ENCODE measurements around the gene PPP1R1B. TPM values are rescaled to one million over a fixed set of nuclear protein-coding genes. Genes with fewer than 3 reads are reported as not detected.

Gene PPP1R1B
- total RNA-seq, 2 experiments from 2014 or later: not detected

DNA sequence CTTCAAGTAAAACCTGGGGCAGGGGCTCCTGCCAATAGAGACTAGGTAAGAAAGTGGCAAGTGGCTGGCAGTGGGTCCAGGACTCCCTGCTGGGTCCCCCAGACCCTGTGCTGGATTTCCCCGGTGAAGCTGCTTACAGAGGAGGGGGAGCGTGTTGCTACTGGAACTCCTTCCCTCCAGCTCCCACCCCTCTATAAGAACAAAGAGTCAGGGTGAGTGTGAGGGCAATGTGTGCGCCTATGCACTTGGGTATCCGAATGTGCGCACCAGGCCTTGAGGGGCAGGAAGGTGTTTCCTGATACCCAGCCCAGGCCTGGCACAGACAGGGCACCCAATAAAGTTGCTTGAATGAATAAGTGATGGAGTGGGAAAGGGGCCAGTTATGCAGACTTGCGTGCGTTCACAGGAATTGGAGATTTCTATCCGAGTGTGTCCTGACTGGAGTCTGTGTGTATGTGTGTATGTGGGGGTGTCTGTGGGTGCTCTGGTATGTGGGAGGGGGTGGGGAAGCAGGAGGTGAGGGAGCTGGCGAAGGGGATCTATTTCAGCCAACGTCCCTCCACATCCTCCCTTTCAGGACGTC, 30.7 kb upstream of the PPP1R1B start:
- Mint-ChIP-seq H3K36me3 (no peaks in the 10 kb centered on the region), H3K4me1 (ENCODE audit: low read depth) (peaks cover 27% of the 10 kb centered on the region)

DNA sequence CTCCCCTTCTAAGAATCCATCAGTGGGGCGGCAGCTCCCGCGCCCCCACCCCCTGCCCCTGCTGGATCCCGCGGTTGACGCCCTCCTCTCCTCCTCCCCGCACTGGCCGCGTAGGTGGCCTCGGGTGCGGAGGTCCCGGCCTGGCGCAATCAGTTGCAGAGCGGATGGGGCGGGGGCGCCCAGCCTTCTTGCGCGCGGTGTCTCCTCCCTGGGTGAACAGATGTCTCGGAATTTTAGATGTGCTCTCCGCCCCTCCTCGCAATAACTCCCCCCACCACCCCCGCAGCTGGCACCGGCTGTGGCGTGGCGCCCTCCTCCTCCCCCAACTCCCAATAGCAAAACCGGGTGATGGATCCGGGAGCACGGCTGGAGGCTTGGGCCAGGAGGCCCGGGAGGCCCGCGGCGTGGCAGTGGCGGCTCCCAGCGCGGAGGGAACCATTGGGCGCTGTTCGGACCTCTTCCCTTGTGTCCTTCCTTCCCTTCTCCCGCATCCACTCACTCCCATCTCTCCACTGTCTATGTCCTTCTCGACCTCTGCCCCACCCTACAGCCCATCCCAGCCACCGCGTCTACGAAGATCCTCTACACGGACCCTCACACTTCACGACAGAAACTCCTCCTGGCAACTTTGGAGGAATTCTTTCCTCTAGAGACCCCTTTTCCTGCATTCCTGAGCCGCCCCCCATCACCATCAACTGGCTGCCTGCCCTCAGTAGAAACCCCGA, 30.0 kb upstream of the PPP1R1B start:
- no peak overlapping the region for H3K27ac Mint-ChIP-seq
- H3K4me3 Mint-ChIP-seq: no peak overlapping the region
- intact Hi-C loops (cut with micrococcal nuclease): no loop called here
- CTCF ChIA-PET: interaction anchor here (1.0 to 2.1 kb wide), 2 partner anchors 22 to 24 kb away, joined by 3 to 16 read pairs; no protein-coding TSS in a partner anchor
- no peaks in the 10 kb centered on the region for H3K9me3 Mint-ChIP-seq
- H3K4me1 Mint-ChIP-seq (ENCODE audit: low read depth): peaks cover 27% of the 10 kb centered on the region
- POLR2A ChIA-PET: no interaction called here
- no peak for DNase-seq
- peaks cover 68% of the 10 kb centered on the region for H3K27me3 Mint-ChIP-seq
- H3K36me3 Mint-ChIP-seq: no peaks in the 10 kb centered on the region

More for the DNA sequence above, 30.7 kb upstream of the PPP1R1B start:
- peaks cover 61% of the 10 kb centered on the region for H3K27me3 Mint-ChIP-seq
- ChIA-PET CTCF (interaction anchor here (1.2 kb wide), 1 partner anchor 26 kb away, joined by 3 read pairs; no protein-coding TSS in a partner anchor), POLR2A (no interaction called here)
- H3K27ac Mint-ChIP-seq: no peak overlapping the region
- H3K4me3 Mint-ChIP-seq: no peak overlapping the region
- DNase-seq: no peak
- intact Hi-C loops (cut with micrococcal nuclease): no loop called here
- no peaks in the 10 kb centered on the region for H3K9me3 Mint-ChIP-seq

DNA sequence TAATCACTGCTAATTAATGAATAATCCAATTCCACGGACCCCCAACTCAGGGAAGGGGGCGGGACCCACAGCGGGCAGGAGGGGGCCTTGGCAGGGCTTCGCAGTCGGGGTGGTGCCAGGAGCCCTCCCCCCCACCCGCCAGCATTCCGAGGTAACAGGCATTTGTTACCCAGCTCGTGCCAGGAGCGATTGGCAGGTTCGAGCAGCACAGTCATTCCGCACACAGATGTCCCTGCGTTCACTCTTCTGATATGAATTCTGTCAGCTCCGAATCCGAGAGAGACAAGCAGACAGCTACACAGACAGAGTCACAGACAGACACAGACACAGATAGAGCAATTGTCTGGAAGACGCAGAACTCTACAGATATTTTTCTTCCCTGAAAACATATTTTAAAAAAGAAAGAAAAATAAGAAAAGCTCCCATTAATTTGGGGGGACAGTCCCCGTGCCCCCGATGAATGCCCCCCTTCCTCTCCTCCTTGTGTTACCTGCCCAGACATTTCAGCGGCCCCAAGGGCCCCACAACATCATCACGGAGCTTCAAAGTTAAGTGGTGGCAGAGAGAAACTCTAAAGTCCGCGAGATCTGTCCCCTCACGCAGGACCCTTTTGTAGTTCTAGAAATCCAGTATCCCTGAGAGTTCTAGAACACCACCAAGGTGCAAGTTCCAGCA, 29.2 kb upstream of the PPP1R1B start:
- peaks cover 27% of the 10 kb centered on the region for H3K4me1 Mint-ChIP-seq (ENCODE audit: low read depth)
- H3K27me3 Mint-ChIP-seq: peaks cover 72% of the 10 kb centered on the region
- ChIA-PET POLR2A (no interaction called here), CTCF (interaction anchor here (1.0 to 2.1 kb wide), 4 partner anchors 21 to 56 kb away, joined by 3 to 16 read pairs (median 3); no protein-coding TSS in a partner anchor)
- no peaks in the 10 kb centered on the region for H3K36me3 Mint-ChIP-seq
- DNase-seq: no peak
- no peak overlapping the region for H3K27ac Mint-ChIP-seq
- intact Hi-C loops (cut with micrococcal nuclease): no loop called here
- H3K9me3 Mint-ChIP-seq: no peaks in the 10 kb centered on the region
- H3K4me3 Mint-ChIP-seq: no peak overlapping the region

DNA sequence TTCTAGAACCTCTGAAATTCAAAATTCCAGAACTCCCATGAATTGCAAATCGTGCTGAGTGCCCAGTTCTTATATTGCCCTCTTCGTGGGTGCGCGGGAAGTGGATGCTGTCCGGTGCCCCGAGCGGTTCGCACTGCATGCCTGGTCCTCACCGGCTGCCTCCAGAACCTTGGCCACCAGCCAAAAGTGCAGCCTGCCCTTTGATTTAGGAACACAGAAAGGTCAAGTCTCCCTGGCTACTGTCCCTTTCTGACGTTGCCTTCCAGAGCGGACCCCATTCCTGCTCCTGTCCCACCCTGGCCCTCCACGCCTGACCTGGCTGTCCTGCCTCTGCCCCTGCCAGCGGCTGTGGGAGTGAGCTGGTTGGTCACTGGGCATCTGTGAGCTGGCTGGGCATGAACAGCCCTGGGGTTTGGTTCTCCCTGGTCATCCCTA, 28.7 kb upstream of the PPP1R1B start:
- H3K4me3 Mint-ChIP-seq: no peak overlapping the region
- peaks cover 27% of the 10 kb centered on the region for H3K4me1 Mint-ChIP-seq (ENCODE audit: low read depth)
- CTCF ChIA-PET: interaction anchor here (1.0 to 2.1 kb wide), 4 partner anchors 21 to 56 kb away, joined by 3 to 16 read pairs (median 3); no protein-coding TSS in a partner anchor
- intact Hi-C loops (cut with micrococcal nuclease): no loop called here
- DNase-seq: no peak
- POLR2A ChIA-PET: no interaction called here
- H3K36me3 Mint-ChIP-seq: no peaks in the 10 kb centered on the region
- peaks cover 77% of the 10 kb centered on the region for H3K27me3 Mint-ChIP-seq
- no peaks in the 10 kb centered on the region for H3K9me3 Mint-ChIP-seq
- no peak overlapping the region for H3K27ac Mint-ChIP-seq

DNA sequence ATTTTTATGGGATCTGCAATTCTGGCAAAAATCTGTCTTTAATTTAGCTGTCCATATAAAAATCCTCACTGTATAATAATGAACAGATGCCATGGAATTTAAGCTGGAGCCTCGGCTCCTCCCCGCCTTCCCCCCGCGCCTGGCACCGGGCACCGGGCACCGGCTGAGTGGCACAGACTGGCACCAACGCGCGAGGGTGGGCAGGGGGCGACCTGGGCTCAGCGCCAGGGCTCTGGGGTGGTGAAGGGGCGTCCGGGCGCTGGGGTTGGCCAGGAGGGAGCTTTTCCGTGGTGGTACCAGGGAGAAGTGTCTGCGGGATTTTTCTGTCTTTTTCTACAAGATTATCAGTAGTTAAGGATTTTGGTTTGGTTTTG, 28.1 kb upstream of the PPP1R1B start:
- no peak overlapping the region for H3K27ac Mint-ChIP-seq
- CTCF ChIA-PET: interaction anchor here (1.5 to 2.1 kb wide), 2 partner anchors 22 kb away, joined by 3 to 16 read pairs; no protein-coding TSS in a partner anchor
- H3K27me3 Mint-ChIP-seq: peaks cover 79% of the 10 kb centered on the region
- peaks cover 32% of the 10 kb centered on the region for H3K4me1 Mint-ChIP-seq (ENCODE audit: low read depth)
- POLR2A ChIA-PET: no interaction called here
- intact Hi-C loops (cut with micrococcal nuclease): no loop called here
- no peak overlapping the region for H3K4me3 Mint-ChIP-seq
- no peaks in the 10 kb centered on the region for H3K36me3 Mint-ChIP-seq
- no peak for DNase-seq
- no peaks in the 10 kb centered on the region for H3K9me3 Mint-ChIP-seq

DNA sequence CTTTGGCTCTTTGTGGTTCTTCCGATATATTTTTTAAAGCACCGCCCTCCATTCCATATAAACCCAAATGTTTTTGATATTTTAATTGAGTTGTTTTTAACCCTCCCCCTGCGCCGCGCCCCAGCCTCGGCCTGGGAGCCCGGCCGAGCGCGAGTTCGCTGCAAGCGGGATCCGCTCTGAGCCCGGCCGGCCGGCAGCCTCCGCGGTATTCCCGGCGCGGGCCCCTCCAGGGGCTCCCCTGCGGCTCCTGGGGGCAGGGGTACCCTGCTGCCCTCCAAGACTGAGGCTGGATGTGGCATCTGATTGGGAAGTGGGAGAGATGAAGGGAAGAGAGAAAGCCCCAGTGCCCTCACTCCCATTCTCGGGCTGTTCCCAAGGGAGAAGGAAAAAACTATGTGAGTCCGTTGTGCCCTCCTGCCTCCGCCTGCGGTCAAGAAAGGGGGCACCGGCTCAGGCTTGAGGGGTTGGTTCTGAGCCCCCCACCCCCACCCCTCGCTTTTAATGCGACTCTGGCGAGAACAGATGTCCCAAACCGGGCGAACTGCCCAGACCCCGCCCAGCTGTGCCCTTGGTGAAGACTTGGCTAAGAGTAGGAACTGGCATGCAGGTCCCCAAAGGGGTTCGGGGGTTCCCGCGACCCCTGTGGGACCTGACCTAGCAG, 27.6 kb upstream of the PPP1R1B start:
- intact Hi-C loops (cut with micrococcal nuclease): no loop called here

DNA sequence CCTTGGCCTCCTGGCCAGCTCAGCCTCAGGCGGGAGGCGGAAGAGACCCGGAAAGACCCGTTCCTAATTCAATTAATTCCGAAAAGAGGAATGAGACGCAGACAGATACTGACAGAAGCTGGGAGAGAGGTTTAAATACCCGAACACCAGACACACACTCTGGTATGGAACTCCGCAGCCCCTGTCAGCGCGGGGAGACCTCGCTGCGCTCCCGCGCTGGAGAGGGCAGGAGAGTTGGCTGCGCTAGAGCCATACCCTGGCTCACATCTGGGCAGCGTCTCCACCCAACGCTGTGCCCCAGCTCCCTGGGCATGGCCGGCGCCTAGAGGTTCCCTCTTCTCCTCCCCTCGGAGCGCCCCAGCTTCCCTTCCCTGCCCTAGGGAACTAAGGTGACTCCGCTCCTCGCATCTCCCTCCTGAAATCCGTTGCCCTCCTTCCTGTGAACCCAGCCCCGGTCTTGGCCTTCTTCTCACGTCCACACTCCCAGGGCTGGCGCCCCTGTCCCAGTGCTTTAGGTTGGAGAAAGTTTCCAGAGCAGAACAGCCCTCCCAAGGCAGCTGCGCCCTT, 27.0 kb upstream of the PPP1R1B start:
- intact Hi-C loops (cut with micrococcal nuclease): no loop called here
- no peak for DNase-seq
- Mint-ChIP-seq H3K4me3 (no peak overlapping the region), H3K27ac (no peak overlapping the region), H3K36me3 (no peaks in the 10 kb centered on the region), H3K27me3 (peaks cover 81% of the 10 kb centered on the region), H3K4me1 (ENCODE audit: low read depth) (peaks cover 34% of the 10 kb centered on the region), H3K9me3 (no peaks in the 10 kb centered on the region)
- ChIA-PET CTCF (interaction anchor here (9.2 kb wide), 1 partner anchor 22 kb away, joined by 56 read pairs; no protein-coding TSS in a partner anchor), POLR2A (no interaction called here)

More for the DNA sequence above, 27.6 kb upstream of the PPP1R1B start:
- CTCF ChIA-PET: interaction anchor here (1.5 to 9.2 kb wide), 3 partner anchors 22 to 23 kb away, joined by 3 to 56 read pairs (median 16); no protein-coding TSS in a partner anchor
- H3K36me3 Mint-ChIP-seq: no peaks in the 10 kb centered on the region
- POLR2A ChIA-PET: no interaction called here
- no peak overlapping the region for H3K27ac Mint-ChIP-seq
- no peak overlapping the region for H3K4me3 Mint-ChIP-seq
- H3K4me1 Mint-ChIP-seq (ENCODE audit: low read depth): peaks cover 34% of the 10 kb centered on the region
- no peaks in the 10 kb centered on the region for H3K9me3 Mint-ChIP-seq
- peaks cover 81% of the 10 kb centered on the region for H3K27me3 Mint-ChIP-seq
- DNase-seq: no peak

DNA sequence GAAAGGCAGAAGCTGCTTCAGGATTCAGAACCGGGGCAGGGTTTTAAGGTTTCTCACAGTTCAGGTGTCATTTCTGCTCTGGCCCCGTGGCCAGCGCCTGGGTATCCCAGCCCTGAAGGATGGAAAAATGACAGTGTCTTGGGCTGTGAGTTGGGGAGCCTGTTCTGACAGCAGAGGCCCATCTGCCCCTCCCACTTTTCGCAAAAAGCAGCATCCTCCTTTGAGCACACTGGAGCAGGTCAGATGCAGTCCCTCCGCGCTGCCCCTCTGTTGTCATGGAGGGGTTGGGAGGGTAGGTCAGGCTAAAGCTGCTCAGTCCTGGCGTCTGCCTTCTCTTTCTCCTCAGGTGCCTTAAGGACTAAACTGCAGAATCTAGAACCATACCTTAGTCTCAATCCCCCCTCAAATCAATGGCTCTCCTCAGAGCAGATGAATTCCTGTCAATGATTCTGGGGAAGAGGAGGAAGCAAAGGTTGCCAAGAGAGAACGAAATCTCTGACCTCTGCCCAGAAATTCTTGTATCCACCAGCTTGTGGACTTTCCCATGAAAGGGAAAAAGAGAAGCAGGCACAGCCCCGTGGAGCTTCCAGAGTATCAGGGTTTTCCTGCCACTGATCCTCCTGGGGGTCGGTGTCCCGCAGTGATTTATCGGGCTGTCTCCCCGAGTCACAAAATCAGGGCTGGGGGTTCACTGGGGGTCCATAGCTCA, 26.3 kb upstream of the PPP1R1B start:
- POLR2A ChIA-PET: no interaction called here

DNA sequence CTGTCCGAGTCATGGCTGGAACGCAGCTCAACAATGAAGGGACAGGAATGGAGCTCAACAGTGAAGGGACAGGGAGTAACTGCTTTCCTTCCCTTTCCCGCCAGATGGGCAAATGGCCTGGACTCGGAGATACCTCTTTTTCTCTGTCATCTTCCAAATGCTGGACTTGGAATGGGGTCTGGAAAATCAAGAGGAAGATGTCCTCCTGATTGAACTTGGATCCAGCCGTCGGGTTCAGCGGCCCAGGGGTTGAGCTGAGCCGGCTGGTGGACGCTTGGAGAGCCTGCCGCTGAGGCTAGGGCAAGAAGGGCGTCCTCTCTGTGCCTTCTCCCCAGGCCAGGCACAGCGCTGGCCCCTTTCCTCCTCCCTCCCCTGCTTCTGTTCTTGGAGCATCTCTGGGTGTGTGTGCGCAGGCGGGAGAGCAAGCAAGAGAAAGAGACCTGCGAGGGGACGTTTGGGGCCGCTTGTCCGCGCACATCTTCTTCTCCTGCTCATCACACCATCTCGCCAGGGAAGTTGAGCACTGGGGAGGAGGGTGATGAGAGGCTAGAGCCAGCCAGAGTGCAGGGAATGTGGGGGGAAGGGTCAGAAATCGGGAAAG, 25.7 kb upstream of the PPP1R1B start:
- Mint-ChIP-seq H3K4me3 (no peak overlapping the region), H3K27me3 (peaks cover 77% of the 10 kb centered on the region), H3K27ac (no peak overlapping the region), H3K9me3 (no peaks in the 10 kb centered on the region), H3K36me3 (no peaks in the 10 kb centered on the region), H3K4me1 (ENCODE audit: low read depth) (peaks cover 37% of the 10 kb centered on the region)
- no peak for DNase-seq
- intact Hi-C loops (cut with micrococcal nuclease): no loop called here
- ChIA-PET CTCF (interaction anchor here (9.2 kb wide), 1 partner anchor 21 kb away, joined by 56 read pairs; no protein-coding TSS in a partner anchor), POLR2A (no interaction called here)

More for the DNA sequence above, 26.3 kb upstream of the PPP1R1B start:
- H3K9me3 Mint-ChIP-seq: no peaks in the 10 kb centered on the region
- H3K4me3 Mint-ChIP-seq: no peak overlapping the region
- H3K4me1 Mint-ChIP-seq (ENCODE audit: low read depth): peaks cover 37% of the 10 kb centered on the region
- H3K27ac Mint-ChIP-seq: no peak overlapping the region
- DNase-seq: no peak
- peaks cover 80% of the 10 kb centered on the region for H3K27me3 Mint-ChIP-seq
- intact Hi-C loops (cut with micrococcal nuclease): no loop called here
- CTCF ChIA-PET: interaction anchor here (9.2 kb wide), 1 partner anchor 22 kb away, joined by 56 read pairs; no protein-coding TSS in a partner anchor
- no peaks in the 10 kb centered on the region for H3K36me3 Mint-ChIP-seq

DNA sequence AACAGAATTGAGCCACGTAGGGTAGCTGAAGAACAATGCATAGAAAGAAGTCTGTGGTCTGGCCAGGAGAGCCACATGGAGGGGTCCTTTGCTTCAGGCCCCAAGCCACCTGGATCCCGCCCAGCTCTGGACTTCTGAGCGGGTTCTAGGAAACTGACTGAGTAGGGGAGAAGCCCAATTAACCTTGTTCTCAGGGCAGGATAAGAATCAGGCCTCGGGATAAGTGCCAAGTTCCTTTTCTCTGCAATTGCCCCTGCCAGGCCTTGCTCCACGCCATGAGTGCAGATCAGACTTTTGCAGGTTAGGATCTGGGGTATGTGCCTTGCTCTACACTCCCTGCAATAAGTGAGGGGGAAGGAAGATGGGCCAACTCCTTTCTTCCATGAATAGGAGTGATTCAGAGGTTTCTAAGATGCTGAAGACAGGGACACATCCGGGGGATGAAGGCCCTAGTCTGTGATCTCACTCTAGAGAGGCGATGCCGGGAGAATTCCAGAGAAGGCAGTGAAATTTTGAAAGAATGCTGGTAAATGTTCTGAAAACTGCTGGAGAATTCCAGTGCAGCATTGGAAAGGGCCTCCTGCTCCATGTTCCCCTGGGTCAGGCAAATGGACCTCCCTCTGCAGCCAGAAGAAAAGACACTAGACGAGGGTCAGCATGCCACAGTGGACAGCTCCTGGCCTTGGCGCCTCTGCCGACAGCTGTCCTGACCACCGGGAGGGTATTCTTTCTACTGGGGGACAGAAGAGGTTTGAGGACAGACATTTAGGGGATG, 24.8 kb upstream of the PPP1R1B start:
- H3K4me3 Mint-ChIP-seq: no peak overlapping the region
- peaks cover 35% of the 10 kb centered on the region for H3K4me1 Mint-ChIP-seq (ENCODE audit: low read depth)
- peaks cover 74% of the 10 kb centered on the region for H3K27me3 Mint-ChIP-seq
- H3K9me3 Mint-ChIP-seq: no peaks in the 10 kb centered on the region
- POLR2A ChIA-PET: no interaction called here
- CTCF ChIA-PET: interaction anchor here (9.2 kb wide), 1 partner anchor 20 kb away, joined by 56 read pairs; no protein-coding TSS in a partner anchor
- no peak overlapping the region for H3K27ac Mint-ChIP-seq
- no peak for DNase-seq
- no peaks in the 10 kb centered on the region for H3K36me3 Mint-ChIP-seq
- intact Hi-C loops (cut with micrococcal nuclease): no loop called here

Measured in activated CD4-positive, alpha-beta memory T cell treated with anti-CD3 and anti-CD28 coated beads for 36 hours (primary cell).